Measurements from ENCODE around the gene PRKAR1B. TPM values are rescaled to one million over a fixed set of nuclear protein-coding genes. Genes with fewer than 3 reads are reported as not detected.

Gene PRKAR1B
- total RNA-seq = 10 to 100 TPM; 13.1 to 13.4 TPM

DNA sequence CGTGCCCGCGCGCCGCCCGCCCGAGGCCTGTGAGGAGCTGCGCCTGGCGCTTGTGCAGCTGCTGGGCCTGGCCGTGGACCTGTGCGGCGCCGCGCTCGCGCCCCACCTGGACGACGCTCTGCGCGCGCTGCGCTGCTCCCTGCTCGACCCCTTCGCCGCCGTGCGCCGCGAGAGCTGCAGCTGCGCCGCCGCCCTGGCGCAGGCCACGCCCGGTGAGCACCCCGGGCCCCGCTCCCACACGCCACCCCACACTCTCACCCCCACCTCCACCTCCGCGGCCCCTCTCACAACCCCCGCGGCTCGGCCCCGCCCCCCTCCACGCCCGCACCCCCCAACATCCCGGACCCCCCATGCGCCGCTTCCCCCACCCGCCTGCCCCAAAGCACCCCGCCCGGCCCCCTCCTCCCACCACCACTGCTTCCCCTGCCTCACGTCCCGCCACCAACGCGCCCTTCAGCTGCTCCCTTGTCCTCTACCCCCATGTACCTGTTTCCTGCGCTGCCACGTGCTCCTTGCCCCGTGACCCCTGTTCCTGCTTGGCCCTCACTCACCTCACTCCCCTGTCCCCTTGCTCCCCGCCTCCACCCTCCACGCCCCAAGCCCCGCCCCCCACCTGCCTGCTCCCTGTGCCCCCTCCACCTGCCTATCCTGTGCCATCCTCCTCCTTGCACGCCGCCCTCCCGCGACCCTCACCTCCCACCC, at the start of gene PRKAR1B:
Gene PRKAR1B, minus strand, starts transcription at position 178 of the 702 bp plus-strand sequence. CDS start 15,776 bp downstream, outside the sequence.
- Mint-ChIP-seq H3K27me3 (no peaks in the 10 kb centered on the region), H3K4me1 (peaks cover 27% of the 10 kb centered on the region), H3K27ac (peak within 1 kb of the TSS; percentile 71), H3K9me3 (peaks cover 11% of the 10 kb centered on the region), H3K4me3 (peak within 1 kb of the TSS; percentile 83), H3K36me3 (ENCODE audit: low read depth) (peaks cover 45% of the 10 kb centered on the region)
- POLR2A ChIA-PET = interaction anchor here (1.0 to 1.3 kb wide), 5 partner anchors 109 to 142 kb away, joined by 3 to 10 read pairs (median 4); no protein-coding TSS in a partner anchor
- CTCF ChIA-PET = no interaction called here
- DNase-seq = peak; percentile 45

DNA sequence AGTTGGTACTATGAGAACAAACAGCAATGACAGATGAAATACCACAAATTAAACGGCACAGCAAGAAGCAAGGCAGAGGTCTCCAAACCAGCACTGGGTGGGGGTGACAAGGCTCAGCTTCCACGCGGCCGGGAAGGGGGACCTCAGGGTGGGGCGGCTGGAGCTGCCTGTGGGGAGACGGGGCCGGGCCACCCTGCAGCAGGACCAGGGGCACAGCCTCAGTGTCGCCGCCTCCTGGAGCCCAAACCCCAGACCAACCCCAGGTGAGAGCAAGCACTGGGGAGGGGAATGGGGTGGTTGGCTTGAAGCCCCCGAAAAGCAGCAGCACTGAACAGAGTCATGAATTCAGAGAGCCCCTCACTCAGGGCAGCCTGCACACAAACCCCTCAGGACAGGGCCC, 49.3 kb upstream of the PRKAR1B start:
- no peaks in the 10 kb centered on the region for H3K4me1 Mint-ChIP-seq
- ChIA-PET POLR2A (no interaction called here), CTCF (interaction anchor here (1.2 to 2.0 kb wide), 2 partner anchors 96 to 454 kb away, joined by 5 to 6 read pairs; no protein-coding TSS in a partner anchor)
- no peak for DNase-seq
- H3K27ac Mint-ChIP-seq = no peak overlapping the region
- no peaks in the 10 kb centered on the region for H3K9me3 Mint-ChIP-seq
- peaks cover 8% of the 10 kb centered on the region for H3K36me3 Mint-ChIP-seq (ENCODE audit: low read depth)
- H3K4me3 Mint-ChIP-seq = no peak overlapping the region
- H3K27me3 Mint-ChIP-seq = no peaks in the 10 kb centered on the region

DNA sequence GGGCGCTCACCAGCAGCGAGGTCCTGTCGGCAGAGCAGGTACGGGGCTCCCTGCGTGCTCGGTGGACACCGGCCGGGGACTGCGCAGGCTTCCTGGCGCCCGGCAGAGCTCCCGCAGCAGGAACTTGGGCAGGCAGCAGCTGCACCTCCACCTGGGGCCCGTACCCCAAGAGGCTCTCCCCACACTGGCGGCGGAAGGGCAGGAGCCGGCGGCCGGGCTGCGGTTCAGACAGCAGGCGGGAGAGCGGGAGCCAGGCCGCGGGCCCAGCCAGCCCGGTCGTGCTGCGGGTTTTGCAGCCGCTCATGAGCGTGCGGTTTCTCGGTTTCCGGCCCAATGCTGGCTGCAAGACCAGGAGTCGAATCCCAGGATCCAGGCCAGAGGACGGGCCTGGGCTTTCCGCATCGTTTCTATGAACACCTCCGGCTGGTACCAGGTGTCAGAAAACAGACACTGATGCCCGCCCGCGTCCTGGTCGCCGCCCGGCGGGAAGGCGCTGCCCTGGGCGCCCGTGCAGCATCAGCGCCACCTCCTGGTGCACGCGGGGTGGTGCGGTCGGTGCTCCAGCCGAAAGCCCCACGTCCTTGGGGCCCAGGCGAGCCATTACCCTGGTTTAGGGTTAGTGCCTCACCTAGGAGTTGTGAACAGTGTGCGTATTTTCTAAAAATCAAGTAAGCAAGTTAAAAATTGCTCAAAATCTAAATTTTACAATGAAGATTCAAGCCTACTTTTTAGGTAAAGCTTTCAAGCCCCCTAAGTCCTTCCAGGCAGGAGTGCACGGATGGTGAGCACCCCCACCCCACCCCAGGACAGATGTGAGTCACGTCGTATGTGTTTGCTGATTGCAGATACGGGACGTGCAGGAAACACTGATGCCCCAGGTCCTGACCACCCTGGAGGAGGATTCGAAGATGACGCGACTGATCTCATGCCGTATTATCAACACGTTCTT, 47.4 kb upstream of the PRKAR1B start:
- H3K4me1 Mint-ChIP-seq = peaks cover 1% of the 10 kb centered on the region
- no peak overlapping the region for H3K27ac Mint-ChIP-seq
- H3K27me3 Mint-ChIP-seq = no peaks in the 10 kb centered on the region
- no peaks in the 10 kb centered on the region for H3K9me3 Mint-ChIP-seq
- peak; percentile 70 for DNase-seq
- H3K4me3 Mint-ChIP-seq = no peak overlapping the region
- POLR2A ChIA-PET = no interaction called here
- CTCF ChIA-PET = interaction anchor here (1.5 to 2.0 kb wide), 2 partner anchors 441 to 452 kb away, joined by 3 to 6 read pairs; no protein-coding TSS in a partner anchor
- peaks cover 3% of the 10 kb centered on the region for H3K36me3 Mint-ChIP-seq (ENCODE audit: low read depth)

DNA sequence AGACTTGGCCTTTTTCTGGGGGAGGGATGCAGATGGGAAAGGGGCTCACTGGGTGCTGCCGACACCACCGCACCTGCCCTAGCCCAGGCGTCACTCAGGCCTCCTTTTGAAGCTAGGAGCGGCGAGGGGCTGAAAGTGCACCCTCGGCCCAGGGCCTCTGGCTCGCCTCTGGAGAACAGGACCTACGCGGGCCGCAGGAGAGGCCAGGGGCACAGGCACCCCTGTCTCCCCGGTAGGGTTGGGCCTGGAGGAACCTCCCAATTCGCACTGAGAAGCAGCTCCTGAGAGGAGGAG, 46.5 kb upstream of the PRKAR1B start:
- no peak for DNase-seq
- H3K36me3 Mint-ChIP-seq (ENCODE audit: low read depth) = peaks cover 3% of the 10 kb centered on the region
- POLR2A ChIA-PET = no interaction called here
- H3K27ac Mint-ChIP-seq = no peak overlapping the region
- no peaks in the 10 kb centered on the region for H3K27me3 Mint-ChIP-seq
- H3K4me1 Mint-ChIP-seq = peaks cover 1% of the 10 kb centered on the region
- CTCF ChIA-PET = interaction anchor here (0.7 to 1.5 kb wide), 2 partner anchors 14 to 440 kb away, joined by 3 read pairs; no protein-coding TSS in a partner anchor
- no peak overlapping the region for H3K4me3 Mint-ChIP-seq
- H3K9me3 Mint-ChIP-seq = no peaks in the 10 kb centered on the region

DNA sequence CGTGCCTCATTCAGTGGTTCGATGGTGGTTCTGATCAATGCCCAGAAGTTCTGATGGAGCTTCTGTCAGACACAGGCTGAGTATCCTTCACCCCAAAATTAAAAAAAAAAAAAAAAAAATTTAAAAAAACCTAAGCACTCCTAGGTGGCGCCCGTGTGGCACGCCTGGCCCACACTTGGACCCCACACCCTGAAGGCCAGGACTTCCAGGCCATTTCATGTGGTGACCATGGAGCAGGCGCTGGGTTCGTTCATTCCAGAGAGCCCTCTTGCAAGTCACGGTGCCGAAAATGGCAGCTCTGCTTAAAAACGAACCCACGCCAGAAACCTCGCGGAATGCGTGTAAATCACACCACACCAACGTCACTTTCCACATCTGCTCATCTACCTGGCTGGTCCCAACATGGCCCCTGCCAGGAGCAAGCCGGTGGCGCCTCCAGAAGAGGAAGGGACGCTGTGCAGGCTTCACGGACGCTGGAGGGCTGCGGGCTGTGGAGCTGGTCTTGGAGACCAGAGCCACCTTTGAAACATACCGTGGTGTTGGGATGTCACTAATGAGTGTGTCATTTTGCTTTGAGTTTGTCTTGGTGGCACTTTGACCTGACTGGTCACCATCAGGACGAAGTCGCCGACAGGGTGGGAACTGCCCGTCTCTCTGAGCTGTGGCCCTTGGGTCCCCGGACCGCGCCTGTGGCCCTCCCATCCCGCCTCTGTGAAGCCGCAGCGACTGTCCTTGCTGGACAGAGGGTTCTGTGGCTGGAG, 46.0 kb upstream of the PRKAR1B start:
- Mint-ChIP-seq H3K9me3 (no peaks in the 10 kb centered on the region), H3K4me3 (no peak overlapping the region), H3K27ac (no peak overlapping the region), H3K4me1 (peaks cover 1% of the 10 kb centered on the region), H3K27me3 (no peaks in the 10 kb centered on the region), H3K36me3 (ENCODE audit: low read depth) (peaks cover 5% of the 10 kb centered on the region)
- no peak for DNase-seq
- POLR2A ChIA-PET = no interaction called here
- CTCF ChIA-PET = interaction anchor here (0.7 to 1.5 kb wide), 4 partner anchors 14 to 442 kb away, joined by 3 to 4 read pairs (median 3); no protein-coding TSS in a partner anchor

DNA sequence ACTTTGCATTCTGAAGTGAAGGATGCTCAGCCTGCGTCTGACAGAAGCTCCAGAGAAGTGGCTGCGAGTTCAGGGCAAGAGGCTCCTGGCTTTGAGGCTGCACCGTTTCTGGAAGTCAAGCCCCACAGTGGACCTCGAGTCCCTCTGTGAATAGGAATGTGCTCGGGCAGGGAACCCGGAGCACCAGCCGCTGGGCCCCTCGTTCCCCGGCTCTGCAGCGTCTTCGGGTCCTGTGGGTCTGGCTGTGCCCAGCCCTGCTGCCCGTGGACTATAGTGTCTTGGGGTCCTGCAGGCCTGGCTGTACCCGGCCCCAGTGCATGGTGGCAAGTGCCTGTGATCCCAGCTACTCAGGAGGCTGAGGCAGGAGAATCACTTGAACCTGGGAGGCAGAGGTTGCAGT, 45.3 kb upstream of the PRKAR1B start:
- Mint-ChIP-seq H3K27me3 (no peaks in the 10 kb centered on the region), H3K9me3 (no peaks in the 10 kb centered on the region), H3K4me3 (no peak overlapping the region), H3K27ac (no peak overlapping the region), H3K4me1 (peaks cover 1% of the 10 kb centered on the region), H3K36me3 (ENCODE audit: low read depth) (peaks cover 9% of the 10 kb centered on the region)
- CTCF ChIA-PET = interaction anchor here (0.7 to 1.6 kb wide), 5 partner anchors 323 to 451 kb away, joined by 3 to 4 read pairs (median 3); no protein-coding TSS in a partner anchor
- POLR2A ChIA-PET = no interaction called here
- no peak for DNase-seq

DNA sequence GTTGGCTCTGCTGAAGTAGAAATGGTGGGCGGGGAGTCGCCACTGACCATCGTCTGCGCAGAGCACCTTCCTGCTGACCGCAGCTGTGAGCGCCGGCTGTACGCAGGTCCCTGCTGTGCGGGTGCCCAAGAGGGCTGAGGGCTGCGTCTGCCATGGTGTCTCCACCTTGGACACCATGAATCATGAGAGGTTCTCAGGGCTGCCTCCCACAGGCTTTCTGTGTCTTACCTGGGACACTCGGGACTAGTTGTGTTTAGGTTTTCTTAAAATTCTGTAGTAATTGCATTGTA, 44.9 kb upstream of the PRKAR1B start:
- CTCF ChIA-PET = interaction anchor here (0.7 to 1.6 kb wide), 3 partner anchors 323 to 450 kb away, joined by 3 read pairs; no protein-coding TSS in a partner anchor
- no peak overlapping the region for H3K27ac Mint-ChIP-seq
- H3K36me3 Mint-ChIP-seq (ENCODE audit: low read depth) = peaks cover 6% of the 10 kb centered on the region
- H3K27me3 Mint-ChIP-seq = no peaks in the 10 kb centered on the region
- POLR2A ChIA-PET = no interaction called here
- no peak for DNase-seq
- H3K4me3 Mint-ChIP-seq = no peak overlapping the region
- H3K9me3 Mint-ChIP-seq = no peaks in the 10 kb centered on the region
- peaks cover 1% of the 10 kb centered on the region for H3K4me1 Mint-ChIP-seq

DNA sequence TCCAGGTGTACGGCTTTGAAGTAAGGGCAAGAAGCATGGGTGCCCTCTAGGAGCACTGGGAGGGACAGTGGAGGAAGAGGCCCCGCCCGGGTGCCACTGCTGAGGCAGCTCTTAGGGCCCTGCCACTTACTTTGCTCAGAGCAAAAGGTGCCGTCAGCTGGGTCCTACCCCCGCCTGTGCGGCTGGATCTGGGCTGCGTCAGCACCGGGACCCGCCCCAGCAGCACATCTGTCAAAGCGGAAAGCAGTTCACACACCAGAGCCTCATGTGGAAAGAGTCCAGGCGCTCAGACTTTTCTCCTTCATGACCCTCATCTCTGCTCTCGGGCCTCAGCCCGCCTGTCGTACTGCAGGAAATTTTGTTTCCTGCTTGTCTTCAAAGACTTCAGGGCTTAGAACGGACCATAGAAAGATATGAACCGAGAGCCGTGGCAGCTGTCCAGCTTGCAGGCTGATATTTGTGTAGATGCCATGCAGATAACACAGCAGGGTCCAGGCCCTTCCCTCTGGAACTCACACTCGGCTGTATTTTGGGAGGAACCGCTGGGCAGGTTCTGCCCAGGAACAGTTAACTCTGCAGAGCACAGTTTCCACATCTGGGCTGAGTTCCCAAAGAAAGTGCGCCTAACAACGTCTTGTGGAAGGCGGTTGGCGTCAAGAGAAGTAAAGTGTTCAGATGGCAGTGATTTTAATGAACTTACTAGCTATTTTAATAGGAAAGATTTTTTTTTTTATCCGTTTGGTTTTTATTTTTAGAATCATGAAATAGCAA, 44.3 kb upstream of the PRKAR1B start:
- H3K4me1 Mint-ChIP-seq = peaks cover 1% of the 10 kb centered on the region
- no peaks in the 10 kb centered on the region for H3K27me3 Mint-ChIP-seq
- H3K27ac Mint-ChIP-seq = no peak overlapping the region
- DNase-seq = no peak
- ChIA-PET POLR2A (no interaction called here), CTCF (interaction anchor here (1.0 to 1.6 kb wide), 2 partner anchors 438 to 450 kb away, joined by 3 read pairs; no protein-coding TSS in a partner anchor)
- H3K36me3 Mint-ChIP-seq (ENCODE audit: low read depth) = peaks cover 6% of the 10 kb centered on the region
- H3K4me3 Mint-ChIP-seq = no peak overlapping the region
- no peaks in the 10 kb centered on the region for H3K9me3 Mint-ChIP-seq

DNA sequence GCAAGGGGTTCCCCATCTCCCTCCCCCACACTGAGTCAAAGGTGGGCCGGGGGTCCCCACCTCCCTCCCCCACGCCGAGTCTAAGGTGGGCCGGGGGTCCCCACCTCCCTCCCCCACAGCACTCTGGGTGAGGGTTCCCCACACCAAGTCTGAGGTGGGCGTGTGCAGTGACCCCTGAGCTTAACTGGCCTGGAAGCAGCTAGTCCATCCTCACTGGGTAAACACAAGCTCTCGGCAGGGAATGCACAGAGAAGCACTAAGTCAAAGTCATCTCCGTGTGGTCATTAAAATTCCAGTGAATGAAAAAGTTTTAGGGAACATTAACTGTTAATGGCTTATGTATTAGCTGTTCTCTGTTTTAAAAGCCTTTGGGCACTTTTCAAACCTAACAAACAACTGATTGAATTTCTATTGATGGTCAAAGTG, 43.7 kb upstream of the PRKAR1B start:
- ChIA-PET CTCF (interaction anchor here (1.6 kb wide), 1 partner anchor 438 kb away, joined by 3 read pairs; no protein-coding TSS in a partner anchor), POLR2A (no interaction called here)
- peaks cover 6% of the 10 kb centered on the region for H3K36me3 Mint-ChIP-seq (ENCODE audit: low read depth)
- H3K9me3 Mint-ChIP-seq = no peaks in the 10 kb centered on the region
- peaks cover 1% of the 10 kb centered on the region for H3K4me1 Mint-ChIP-seq
- H3K27me3 Mint-ChIP-seq = no peaks in the 10 kb centered on the region
- no peak overlapping the region for H3K27ac Mint-ChIP-seq
- H3K4me3 Mint-ChIP-seq = no peak overlapping the region
- no peak for DNase-seq

DNA sequence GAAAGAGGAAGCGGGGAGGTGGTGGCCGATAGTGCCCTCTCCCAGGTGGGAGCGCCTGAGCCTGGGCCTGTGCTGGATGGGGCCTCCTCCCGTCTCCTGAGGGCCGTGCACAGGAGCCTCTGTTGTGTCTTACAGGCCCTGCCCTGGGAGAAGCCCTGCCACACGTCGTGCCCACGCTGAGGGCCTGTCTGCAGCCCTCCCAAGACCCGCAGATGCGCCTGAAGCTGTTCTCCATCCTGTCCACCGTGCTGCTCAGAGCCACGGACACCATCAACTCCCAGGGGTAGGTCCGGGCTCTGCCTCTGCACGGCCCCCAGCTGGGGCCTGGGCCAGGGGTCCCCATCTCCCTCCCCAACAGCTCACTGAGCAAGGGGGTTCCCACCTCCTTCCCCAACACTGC, 43.3 kb upstream of the PRKAR1B start:
- H3K4me3 Mint-ChIP-seq = no peak overlapping the region
- H3K9me3 Mint-ChIP-seq = no peaks in the 10 kb centered on the region
- no peak overlapping the region for H3K27ac Mint-ChIP-seq
- ChIA-PET POLR2A (no interaction called here), CTCF (no interaction called here)
- H3K36me3 Mint-ChIP-seq (ENCODE audit: low read depth) = peaks cover 10% of the 10 kb centered on the region
- no peak for DNase-seq
- H3K4me1 Mint-ChIP-seq = peaks cover 1% of the 10 kb centered on the region
- no peaks in the 10 kb centered on the region for H3K27me3 Mint-ChIP-seq

DNA sequence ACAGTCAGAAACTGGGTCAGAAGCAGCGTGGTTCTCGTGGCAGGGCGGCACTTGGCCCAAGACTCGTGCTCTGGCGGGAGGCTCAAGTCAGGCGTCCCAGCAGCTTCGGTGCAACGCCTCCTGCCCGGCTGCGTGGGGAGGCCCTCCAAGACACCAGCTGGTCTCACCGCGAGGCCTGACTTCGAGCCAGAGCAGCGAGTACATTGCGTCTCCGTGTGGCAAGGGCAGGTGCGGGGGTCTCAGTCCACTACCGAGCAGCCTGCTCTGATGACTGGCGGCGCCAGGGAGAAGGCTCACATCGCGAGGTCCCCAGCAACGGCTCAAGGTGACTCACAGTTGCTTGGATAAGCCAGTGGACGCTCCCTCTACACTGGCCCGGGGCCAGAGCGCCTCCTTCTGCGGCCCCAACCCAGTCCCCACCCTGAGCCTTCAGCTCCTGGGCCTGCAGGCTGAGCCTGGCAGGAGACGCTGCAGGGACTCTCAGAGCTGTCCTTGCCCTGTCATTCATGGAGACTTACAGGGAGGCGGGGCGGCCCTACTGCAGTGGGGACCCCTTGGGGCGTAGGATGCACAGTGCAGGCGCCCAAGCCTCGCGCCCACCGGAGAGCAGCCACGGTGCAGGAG, 41.9 kb upstream of the PRKAR1B start:
- no peaks in the 10 kb centered on the region for H3K27me3 Mint-ChIP-seq
- no peak for DNase-seq
- H3K27ac Mint-ChIP-seq = no peak overlapping the region
- ChIA-PET CTCF (interaction anchor here (1.4 kb wide), 1 partner anchor 104 kb away, joined by 3 read pairs; no protein-coding TSS in a partner anchor), POLR2A (no interaction called here)
- H3K4me3 Mint-ChIP-seq = no peak overlapping the region
- no peaks in the 10 kb centered on the region for H3K9me3 Mint-ChIP-seq
- peaks cover 17% of the 10 kb centered on the region for H3K36me3 Mint-ChIP-seq (ENCODE audit: low read depth)
- peaks cover 1% of the 10 kb centered on the region for H3K4me1 Mint-ChIP-seq
